ENCODE data around the gene AP1S1.
"Not testable (repeated sequence)": the region's sequence is repeated elsewhere in the genome, so short reads cannot be mapped to it uniquely, and the experiment has no call there.

The AP1S1 gene

GRCh38 chr7:101153969-101154692 is at the start of gene AP1S1:
TSS of gene AP1S1 (plus strand) at chr7:101154476. CDS start at chr7:101154515, 39 bp downstream.
- peak; percentile 91 for DNase-seq

DNA sequence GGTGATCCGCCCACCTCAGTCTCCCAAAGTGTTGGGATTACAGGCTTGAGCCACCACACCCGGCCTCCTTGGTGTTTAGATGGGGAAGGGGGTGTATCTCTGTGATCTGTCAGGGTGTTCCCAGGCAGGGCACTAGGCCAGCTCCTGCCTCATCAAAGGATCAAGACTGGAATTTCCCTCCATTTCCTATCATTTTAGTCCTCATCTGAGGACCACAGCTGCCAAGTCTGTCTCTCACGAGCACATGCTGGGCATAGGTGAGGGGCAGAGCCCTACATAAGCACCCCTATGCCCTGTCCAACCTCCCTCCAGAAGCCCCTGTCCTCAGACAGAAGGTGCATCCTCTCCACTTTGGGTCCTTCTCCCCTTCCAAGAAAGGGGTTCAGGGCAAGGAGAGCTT is 49.5 kb upstream of the AP1S1 start:
- DNase-seq, result no peak

DNA sequence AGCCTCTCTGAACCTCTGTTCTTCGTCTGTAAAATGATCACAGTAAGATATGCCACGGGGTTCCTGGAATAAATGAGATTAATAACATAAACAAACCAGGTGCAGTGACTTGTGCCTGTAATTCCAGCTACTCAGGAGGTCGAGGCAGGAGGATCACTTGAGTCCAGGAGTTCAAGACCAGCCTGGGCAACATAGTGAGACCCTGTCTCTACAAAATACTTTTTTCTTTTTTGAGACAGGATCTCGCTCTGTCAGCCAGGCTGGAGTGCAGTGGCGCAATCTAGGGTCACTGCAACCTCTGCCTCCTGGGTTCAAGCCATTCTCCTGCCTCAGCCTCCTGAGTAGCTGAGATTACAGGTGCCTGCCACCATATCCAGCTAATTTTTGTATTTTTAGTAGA is 49.0 kb upstream of the AP1S1 start:
- DNase-seq, result not testable (repeated sequence)

GRCh38 chr7:101106386-101106785 is 47.9 kb upstream of the AP1S1 start:
- no peak for DNase-seq

DNA sequence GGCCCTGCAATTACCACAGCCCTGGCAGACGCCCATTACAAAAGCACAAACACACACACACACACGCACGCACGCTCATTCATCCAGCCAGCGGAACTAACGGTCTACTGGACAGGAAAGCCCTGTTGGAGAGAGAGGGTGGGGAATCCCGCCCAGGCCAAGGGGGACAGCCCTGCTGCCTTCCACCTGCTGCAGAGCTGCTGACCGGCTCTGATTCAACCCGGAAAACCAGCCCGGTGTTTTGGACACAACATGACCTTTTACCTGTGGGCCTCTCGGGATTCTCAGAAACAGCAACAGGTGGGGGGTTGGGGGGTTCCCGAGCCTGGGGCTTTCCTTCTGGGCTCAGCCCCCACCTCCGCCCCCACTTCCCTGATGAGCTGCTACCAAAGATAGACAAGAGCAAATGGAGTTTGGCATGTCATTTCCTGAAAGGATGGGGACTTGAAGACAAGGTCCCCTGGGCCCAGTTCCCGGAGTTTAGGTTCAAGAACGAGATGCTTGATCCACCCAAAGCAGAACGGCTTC is 45.9 kb upstream of the AP1S1 start:
- no peak for DNase-seq

GRCh38 chr7:101108961-101109360 is 45.3 kb upstream of the AP1S1 start:
- DNase-seq, result no peak

DNA sequence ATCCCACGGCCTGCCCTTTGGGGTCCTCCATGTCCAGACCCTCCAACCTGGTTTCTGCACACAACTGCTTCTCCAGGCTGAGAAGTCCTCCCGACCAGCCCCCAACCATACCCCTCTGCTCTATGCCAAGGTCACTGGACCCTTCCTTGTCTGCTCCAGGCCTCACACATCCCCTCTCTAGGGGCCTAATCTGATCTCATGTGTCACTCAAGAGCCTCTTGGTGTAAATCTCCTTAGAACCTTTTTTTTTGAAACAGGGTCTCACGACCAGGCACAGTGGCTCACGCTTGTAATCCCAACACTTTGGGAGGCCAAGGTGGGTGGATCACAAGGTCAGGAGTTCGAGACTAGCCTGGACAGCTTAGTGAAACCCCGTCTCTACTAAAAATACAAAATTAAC is 44.9 kb upstream of the AP1S1 start:
- DNase-seq, result no peak

- DNase-seq, result no peak
Observed at GRCh38 chr7:101111261-101111660, 43.0 kb upstream of the AP1S1 start.

DNA sequence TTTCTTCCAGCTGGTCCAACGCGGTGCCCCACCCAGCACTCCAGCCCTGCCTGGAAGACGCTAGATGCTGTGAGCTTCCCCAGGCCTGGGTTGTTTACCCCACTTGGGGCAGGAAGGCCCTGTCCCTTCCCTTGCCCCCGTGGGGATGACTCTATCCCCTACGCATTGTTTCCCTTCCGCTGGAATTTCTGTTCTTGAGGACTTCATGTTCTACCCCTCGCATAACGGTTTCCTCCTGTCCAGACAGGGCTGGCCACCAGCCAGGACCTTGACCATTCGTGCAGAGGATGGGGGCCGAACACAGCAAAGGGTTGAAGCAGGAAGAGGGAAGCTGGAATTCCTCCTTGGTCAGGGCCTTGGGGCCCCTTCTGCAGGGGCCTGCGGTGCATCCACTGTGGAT is 42.0 kb upstream of the AP1S1 start:
- no peak for DNase-seq

GRCh38 chr7:101113140-101113539 is 41.1 kb upstream of the AP1S1 start:
- DNase-seq, result not testable (repeated sequence)

DNA sequence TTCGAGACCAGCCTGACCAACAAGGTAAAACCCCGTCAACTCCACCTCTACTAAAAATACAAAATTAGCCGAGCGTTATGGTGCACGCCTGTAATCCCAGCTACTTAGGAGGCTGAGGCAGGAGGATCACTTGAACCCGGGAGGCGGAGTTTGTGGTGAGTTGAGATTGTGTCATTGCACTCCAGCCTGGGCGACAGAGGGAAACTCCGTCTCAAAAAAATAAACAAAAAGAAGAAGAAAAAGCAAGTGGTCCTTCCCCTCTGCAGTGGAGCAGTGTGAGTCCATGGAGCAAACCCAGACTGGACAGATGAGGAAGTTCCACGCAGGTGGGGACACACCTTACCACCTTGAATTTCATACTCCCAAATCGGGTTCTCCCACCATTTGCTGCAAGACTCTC is 40.4 kb upstream of the AP1S1 start:
- DNase-seq, result no peak

DNA sequence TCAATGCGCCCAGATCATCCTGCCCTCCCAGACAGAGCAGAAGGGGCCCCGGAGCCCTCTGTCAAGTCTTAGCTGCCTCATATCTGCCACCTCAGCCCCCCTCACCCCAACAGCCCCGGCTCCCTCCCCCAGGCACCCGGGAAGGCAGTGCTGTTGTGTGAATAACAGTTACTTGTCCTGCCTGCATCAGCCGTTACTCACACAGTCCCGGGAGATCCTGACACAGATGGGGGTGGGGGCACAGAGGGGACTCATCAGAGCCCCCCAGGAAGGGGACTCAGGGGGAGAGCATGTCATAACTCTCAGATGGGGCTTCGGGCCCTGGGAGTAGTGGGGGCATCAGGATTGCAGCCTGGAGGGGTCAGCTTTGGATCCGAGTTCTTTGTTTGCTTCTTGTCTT is 39.8 kb upstream of the AP1S1 start:
- no peak for DNase-seq

- no peak for DNase-seq
Observed at GRCh38 chr7:101115215-101115614, 39.1 kb upstream of the AP1S1 start.

GRCh38 chr7:101116898-101117297 is 37.4 kb upstream of the AP1S1 start:
- DNase-seq, result no peak

- no peak for DNase-seq
Observed at GRCh38 chr7:101118856-101119255, 35.4 kb upstream of the AP1S1 start.

DNA sequence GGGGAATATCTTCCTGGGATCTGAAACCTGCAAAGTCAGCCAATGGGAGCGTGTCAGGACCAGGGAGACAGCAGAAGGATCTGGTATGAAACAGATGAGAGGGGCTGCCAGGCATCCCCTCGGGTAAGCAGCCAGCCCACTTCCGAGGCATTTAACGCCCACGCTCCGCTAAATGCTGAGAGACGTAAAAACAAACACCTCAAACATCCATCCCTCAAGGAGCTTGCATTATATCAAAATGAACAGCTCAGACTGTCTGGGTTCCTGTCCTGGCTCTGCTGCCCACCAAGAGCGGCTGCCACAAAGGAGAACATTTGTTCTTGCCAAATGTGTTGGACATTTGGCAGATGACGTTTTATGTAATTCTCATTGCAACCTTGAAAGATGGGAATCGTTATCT is 34.4 kb upstream of the AP1S1 start:
- no peak for DNase-seq

GRCh38 chr7:101120315-101120714 is 34.0 kb upstream of the AP1S1 start:
- DNase-seq, result no peak

DNA sequence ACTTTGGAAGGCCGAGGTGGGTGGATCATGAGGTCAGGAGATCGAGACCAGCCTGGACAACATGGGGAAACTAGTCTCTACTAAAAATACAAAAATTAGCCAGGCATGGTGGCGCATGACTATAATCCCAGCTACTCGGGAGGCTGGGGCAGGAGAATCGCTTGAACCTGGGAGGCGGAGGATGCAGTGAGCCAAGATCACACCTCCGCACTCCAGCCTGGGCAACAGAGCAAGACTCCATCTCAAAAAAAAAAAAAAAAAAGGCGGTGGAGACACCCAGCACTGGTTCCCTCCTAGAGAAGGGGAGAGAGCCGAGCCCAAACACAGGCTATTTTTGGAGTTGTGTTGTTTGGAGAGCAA is 32.7 kb upstream of the AP1S1 start:
- DNase-seq, result not testable (repeated sequence)

DNA sequence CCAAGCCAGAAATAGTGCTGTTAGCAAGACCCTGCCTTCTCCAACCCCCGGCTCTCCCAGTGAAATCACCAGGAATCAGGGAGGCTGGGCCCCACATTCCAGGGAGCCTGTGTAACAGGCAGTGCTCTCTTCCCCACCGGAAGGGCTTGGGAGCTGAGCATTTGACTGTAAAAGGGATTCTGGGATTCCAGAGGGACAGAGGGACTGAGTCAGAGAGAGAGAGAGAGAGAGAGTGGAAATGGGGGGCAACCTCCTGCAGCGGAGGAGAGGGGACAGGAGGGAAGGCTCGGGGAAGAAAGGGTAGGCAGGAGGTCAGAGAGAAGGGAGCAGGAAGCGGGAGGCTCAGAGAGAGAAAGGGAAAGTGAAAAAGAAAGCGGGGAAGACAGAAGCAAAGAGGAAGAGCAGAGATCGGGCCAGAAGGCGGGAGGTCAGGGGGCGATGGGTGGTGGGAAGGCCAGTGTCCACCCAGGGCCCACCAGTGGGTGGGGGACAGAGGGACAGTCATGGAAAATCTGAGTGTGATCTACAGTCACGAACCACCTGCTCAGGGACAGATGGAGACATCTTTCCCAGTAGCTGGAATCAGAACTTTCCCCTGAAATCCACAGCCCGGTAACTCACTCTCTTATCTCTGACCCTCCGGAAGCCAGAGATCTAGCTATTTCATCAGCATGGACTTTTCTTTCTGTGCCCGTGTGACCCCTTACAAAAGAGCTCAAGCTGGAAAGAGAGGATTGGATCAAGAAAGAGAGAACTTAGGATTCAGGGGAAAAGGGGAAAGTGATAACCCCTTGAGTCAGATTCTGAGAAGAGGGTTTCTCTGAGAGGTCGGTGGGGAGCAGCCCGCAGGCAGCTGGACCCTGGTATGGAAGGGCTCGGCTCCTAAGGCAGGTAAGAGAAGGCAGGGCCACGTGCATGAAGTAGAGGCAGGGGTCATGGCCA is 32.0 kb upstream of the AP1S1 start:
- no peak for DNase-seq

DNA sequence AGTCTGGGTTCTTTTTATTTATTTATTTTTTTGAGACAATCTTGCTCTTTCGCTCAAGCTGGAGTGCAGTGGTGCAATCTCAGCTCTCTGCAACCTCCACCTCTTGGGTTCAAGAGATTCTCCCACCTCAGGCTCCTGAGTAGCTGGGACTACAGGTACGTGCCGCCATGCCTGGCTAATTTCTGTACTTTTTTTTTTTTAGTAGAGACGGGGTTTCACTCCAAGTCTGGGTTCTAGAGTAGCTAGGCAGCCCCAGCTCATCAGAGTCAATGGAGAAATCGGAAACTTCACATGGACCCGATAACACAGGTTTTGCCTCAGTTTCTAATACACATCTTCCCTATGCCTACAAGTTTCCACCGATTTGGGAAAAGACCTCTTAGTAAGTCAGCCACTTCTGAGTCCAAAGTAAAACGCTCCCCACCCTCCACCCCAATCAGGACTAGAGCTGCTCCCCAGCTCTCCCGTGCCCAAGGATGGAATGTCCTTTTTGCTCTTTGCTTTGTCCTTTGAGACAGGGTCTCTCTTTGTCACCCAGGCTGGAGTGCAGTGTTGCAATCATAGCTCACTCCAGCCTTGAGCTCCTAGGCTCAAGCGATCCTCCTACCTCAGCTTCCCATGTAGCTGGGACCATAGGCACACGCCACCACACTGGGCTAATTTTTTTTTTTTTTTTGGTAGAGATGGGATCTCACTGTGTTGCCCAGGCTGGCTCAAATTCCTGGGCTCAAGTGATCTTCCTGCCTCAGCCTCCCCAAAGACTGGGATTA is 31.2 kb upstream of the AP1S1 start:
- no peak for DNase-seq

GRCh38 chr7:101123703-101124068 is 30.6 kb upstream of the AP1S1 start:
- no peak for DNase-seq

DNA sequence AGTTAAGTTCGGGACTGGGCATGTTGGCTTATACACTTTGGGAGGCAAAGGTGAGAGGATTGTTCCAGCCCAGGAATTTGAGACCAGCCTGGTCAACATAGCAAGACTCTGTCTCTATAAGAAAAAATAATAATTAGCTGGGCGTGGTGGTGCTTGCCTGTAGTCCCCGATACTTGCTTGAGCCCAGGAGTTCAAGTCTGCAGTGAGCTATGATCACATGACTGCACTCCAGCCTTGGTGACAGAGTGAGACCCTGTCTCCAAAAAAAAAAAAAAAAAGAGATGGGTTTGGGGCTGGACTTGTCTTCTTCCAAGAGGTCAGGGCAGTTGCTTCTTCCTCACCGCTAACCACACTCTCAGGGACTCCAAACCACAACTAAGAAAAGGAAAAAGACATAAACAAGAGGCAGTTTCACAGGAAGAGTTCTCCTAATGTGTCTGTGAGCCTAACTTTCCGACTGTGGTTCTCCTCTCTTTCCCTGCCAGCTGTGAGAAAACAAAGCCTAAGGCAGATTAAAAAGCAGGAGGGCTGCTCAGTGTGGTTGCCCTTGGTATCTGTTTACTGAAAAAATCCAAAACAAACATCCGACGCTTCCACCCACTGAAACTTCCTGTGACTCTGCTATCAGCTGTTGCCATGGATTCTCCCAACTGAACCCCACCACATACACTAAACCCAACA is 29.8 kb upstream of the AP1S1 start:
- no peak for DNase-seq
